A673 (cell line): ENCODE data around the gene PSMC6.

Experiments
- EZH2 ChIP-seq: fragments of 200-600 bp; sonication (generic); IDR thresholded peaks from 2 replicates; pipeline ENCODE4 v1.6.1; 2017; ENCODE audit warnings: borderline replicate concordance, low read depth, mild to moderate bottlenecking, mixed read lengths, antibody characterized with exemption, low read length; ENCODE audit not compliant: poor library complexity, severe bottlenecking
- TF ChIP-seq, protein P1 (sequence below): fragments of 300-800, 200-600 bp; sonication (generic); conservative IDR thresholded peaks from 2 replicates; pipeline ENCODE4 v1.5.1; 2017; ENCODE audit warnings: low read depth, mild to moderate bottlenecking, antibody characterized with exemption, low read length, moderate library complexity, mixed read lengths

DNA sequence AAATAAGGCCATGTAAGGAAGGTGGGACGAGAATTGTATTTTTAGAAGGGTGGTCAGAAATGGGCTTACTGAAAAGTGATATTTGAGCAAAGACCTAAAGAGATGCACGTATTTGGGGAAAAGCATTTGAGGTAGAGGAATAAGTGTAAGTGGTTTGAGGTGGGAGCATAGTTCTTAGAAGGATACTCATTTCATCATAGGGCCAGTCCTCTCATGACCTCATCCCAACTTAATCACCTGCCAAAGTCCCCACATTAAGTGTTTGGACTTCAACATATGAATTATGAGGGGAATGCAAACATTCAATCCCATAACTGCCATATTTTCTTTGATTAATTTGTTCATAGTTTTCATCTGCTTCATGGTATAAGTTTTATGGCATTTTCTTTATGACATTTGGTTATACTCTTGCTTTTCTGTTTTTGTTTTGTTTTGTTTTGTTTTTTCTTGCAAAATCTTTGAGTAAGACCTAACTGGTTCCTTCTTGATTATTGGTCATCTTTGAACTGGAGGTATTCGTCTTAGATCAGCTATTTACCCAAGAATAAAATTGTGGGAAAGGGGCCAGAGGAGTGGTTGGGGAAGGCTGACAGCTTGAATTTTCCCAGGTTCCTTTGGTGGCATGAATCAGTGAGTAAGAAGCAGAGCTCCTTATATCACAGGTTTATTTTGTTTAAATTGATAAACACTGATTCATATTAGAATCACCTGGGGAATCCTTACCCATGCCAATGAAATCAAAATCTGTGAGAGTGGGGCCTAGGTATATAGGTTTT, 60.2 kb downstream of the PSMC6 start:
- TF ChIP-seq, protein P1, sequence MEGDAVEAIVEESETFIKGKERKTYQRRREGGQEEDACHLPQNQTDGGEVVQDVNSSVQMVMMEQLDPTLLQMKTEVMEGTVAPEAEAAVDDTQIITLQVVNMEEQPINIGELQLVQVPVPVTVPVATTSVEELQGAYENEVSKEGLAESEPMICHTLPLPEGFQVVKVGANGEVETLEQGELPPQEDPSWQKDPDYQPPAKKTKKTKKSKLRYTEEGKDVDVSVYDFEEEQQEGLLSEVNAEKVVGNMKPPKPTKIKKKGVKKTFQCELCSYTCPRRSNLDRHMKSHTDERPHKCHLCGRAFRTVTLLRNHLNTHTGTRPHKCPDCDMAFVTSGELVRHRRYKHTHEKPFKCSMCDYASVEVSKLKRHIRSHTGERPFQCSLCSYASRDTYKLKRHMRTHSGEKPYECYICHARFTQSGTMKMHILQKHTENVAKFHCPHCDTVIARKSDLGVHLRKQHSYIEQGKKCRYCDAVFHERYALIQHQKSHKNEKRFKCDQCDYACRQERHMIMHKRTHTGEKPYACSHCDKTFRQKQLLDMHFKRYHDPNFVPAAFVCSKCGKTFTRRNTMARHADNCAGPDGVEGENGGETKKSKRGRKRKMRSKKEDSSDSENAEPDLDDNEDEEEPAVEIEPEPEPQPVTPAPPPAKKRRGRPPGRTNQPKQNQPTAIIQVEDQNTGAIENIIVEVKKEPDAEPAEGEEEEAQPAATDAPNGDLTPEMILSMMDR = no peak
- no peak for TF ChIP-seq EZH2
